Measurements from ENCODE around the gene ASGR1. TPM values are rescaled to one million over a fixed set of nuclear protein-coding genes. Genes with fewer than 3 reads are reported as not detected.

The ASGR1 gene
- total and polyA plus RNA-seq, 4 donors: 127 to 728 (median 471) TPM

DNA sequence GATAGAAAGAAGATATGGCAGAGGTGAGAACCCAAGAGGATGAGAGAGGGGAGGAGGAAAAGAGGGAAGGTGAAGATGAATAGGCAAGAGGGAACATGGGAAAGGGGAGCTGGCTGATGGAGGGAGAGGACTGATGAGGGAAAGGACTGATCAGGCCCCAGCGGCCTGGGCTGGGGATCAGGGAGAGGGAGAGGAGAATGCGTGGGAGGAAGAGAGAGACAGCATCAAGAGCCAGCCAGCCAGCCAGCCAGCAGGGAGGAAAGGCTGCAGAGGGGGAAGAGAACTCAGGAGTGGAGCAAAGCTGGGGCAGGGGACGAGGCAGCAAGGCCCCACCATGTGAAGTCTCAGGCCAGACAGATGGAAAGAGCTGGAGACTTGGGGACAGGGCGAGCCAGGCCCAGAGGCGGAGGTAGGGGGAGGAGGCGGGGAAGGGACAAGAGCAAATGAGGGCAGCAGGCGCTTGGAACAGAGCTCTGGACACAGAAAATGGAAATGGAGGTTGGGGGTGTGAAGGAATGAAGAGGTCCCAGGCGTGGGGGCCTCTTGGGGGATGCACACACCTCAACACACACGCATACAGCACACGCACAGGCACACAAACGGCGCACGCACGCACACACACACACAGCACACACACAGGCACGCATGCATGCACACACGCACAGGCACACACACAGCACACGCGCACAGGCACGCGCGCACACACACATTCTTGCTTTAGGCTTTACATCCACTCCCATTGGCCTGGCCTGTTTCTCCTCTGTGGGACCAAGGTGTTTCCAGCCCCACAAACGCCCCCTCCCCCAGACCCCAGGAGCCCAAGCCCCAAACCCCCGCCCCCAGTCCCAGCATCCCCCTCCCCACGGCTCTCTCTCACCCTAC is 28.2 kb upstream of the ASGR1 start:
- H3K36me3 ChIP-seq (ENCODE audit: control insufficient read depth in 4 of 4, insufficient read depth in 3 of 4, low read depth in 1 of 4, low read length in 3 of 4): no peaks in the 10 kb centered on the region
- TF ChIP-seq HNF4G (IDR thresholded peaks at IDR 0.05): no peak
- no peaks in the 10 kb centered on the region for H3K27me3 ChIP-seq (ENCODE audit: control insufficient read depth in 4 of 4, insufficient read depth in 4 of 4, low read length in 3 of 4)
- H3K4me3 ChIP-seq (ENCODE audit: low read depth in 1 of 3, low read length in 3 of 3): no peak overlapping the region
- 91% methylated on average over 24 of the region's 24 CpGs for WGBS
- H3K9ac ChIP-seq (ENCODE audit: low read depth in 1 of 2, low read length in 2 of 2): no peak overlapping the region
- peaks cover 0 to 2% (median 0%) of the 10 kb centered on the region in 4 donors for H3K4me1 ChIP-seq (ENCODE audit: control insufficient read depth in 4 of 4, insufficient read depth in 4 of 4, low read length in 3 of 4)
- no peaks in the 10 kb centered on the region for H3K9me3 ChIP-seq (ENCODE audit: control insufficient read depth in 4 of 4, low read length in 3 of 4)
- no peak for DNase-seq (ENCODE audit: low spot score)
- H3K27ac ChIP-seq (ENCODE audit: low read depth in 1 of 2, low read length in 2 of 2): no peak overlapping the region

DNA sequence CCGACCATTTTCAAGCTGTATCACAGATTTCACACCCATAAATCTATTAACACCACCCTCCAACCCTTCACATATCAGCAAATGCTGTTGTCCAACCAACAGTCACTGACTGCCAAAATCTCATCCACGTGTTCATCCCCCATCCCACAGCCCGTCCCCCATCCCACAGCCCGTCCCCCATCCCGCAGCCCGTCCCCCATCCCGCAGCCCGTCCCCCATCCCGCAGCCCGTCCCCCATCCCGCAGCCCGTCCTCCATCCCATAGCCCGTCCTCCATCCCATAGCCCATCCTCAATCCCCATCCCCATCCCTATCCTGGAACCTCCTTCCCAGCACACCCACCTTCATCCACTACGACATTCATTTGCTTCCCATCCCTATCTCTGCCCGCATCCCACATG is 26.4 kb upstream of the ASGR1 start:
- no peak overlapping the region for H3K9ac ChIP-seq (ENCODE audit: low read depth in 1 of 2, low read length in 2 of 2)
- TF ChIP-seq YY1 (IDR thresholded peaks at IDR 0.05) (no peak), JUND (IDR thresholded peaks at IDR 0.05) (no peak), HNF4G (IDR thresholded peaks at IDR 0.05) (no peak), RXRA (IDR thresholded peaks at IDR 0.05) (no peak), EGR1 (IDR thresholded peaks at IDR 0.05; ENCODE audit: low read depth in 2 of 2) (no peak), FOXA2 (IDR thresholded peaks at IDR 0.05) (no peak), GABPA (IDR thresholded peaks at IDR 0.05 in 1 of 2, conservative IDR thresholded peaks at IDR 0.05 in 1 of 2) (no peak), HNF4A (conservative IDR thresholded peaks at IDR 0.05) (no peak)
- TF ChIP-seq, protein P1, sequence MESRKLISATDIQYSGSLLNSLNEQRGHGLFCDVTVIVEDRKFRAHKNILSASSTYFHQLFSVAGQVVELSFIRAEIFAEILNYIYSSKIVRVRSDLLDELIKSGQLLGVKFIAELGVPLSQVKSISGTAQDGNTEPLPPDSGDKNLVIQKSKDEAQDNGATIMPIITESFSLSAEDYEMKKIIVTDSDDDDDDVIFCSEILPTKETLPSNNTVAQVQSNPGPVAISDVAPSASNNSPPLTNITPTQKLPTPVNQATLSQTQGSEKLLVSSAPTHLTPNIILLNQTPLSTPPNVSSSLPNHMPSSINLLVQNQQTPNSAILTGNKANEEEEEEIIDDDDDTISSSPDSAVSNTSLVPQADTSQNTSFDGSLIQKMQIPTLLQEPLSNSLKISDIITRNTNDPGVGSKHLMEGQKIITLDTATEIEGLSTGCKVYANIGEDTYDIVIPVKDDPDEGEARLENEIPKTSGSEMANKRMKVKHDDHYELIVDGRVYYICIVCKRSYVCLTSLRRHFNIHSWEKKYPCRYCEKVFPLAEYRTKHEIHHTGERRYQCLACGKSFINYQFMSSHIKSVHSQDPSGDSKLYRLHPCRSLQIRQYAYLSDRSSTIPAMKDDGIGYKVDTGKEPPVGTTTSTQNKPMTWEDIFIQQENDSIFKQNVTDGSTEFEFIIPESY (IDR thresholded peaks at IDR 0.05): no peak
- TF ChIP-seq, protein P2, sequence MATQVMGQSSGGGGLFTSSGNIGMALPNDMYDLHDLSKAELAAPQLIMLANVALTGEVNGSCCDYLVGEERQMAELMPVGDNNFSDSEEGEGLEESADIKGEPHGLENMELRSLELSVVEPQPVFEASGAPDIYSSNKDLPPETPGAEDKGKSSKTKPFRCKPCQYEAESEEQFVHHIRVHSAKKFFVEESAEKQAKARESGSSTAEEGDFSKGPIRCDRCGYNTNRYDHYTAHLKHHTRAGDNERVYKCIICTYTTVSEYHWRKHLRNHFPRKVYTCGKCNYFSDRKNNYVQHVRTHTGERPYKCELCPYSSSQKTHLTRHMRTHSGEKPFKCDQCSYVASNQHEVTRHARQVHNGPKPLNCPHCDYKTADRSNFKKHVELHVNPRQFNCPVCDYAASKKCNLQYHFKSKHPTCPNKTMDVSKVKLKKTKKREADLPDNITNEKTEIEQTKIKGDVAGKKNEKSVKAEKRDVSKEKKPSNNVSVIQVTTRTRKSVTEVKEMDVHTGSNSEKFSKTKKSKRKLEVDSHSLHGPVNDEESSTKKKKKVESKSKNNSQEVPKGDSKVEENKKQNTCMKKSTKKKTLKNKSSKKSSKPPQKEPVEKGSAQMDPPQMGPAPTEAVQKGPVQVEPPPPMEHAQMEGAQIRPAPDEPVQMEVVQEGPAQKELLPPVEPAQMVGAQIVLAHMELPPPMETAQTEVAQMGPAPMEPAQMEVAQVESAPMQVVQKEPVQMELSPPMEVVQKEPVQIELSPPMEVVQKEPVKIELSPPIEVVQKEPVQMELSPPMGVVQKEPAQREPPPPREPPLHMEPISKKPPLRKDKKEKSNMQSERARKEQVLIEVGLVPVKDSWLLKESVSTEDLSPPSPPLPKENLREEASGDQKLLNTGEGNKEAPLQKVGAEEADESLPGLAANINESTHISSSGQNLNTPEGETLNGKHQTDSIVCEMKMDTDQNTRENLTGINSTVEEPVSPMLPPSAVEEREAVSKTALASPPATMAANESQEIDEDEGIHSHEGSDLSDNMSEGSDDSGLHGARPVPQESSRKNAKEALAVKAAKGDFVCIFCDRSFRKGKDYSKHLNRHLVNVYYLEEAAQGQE (IDR thresholded peaks at IDR 0.05): no peak
- H3K27me3 ChIP-seq (ENCODE audit: control insufficient read depth in 4 of 4, insufficient read depth in 4 of 4, low read length in 3 of 4): no peaks in the 10 kb centered on the region
- 71% methylated on average over 15 of the region's 15 CpGs for WGBS
- no peak overlapping the region for H3K4me3 ChIP-seq (ENCODE audit: low read depth in 1 of 3, low read length in 3 of 3)
- H3K27ac ChIP-seq (ENCODE audit: low read depth in 1 of 2, low read length in 2 of 2): peak overlapping the region in 1 of 2 donors; percentile 49
- no peaks in the 10 kb centered on the region for H3K9me3 ChIP-seq (ENCODE audit: control insufficient read depth in 4 of 4, low read length in 3 of 4)
- no peaks in the 10 kb centered on the region for H3K36me3 ChIP-seq (ENCODE audit: control insufficient read depth in 4 of 4, insufficient read depth in 3 of 4, low read depth in 1 of 4, low read length in 3 of 4)
- no peak for DNase-seq (ENCODE audit: low spot score)
- H3K4me1 ChIP-seq (ENCODE audit: control insufficient read depth in 4 of 4, insufficient read depth in 4 of 4, low read length in 3 of 4): peaks cover 0 to 2% (median 0%) of the 10 kb centered on the region in 4 donors
